Osteocyte (in vitro differentiated cells): Measurements from ENCODE around the gene TMEM44. TPM values are rescaled to one million over a fixed set of nuclear protein-coding genes. Genes with fewer than 3 reads are reported as not detected.
"Not testable (repeated sequence)": the region's sequence is repeated elsewhere in the genome, so short reads cannot be mapped to it uniquely, and the experiment has no call there.

Experiments used
- DNase-seq: peaks from one replicate; pipeline ENCODE4 v3.0.0; 2021; ENCODE audit warnings: mixed read lengths; ENCODE audit not compliant: unreplicated experiment; ENCODE audit errors: extremely low spot score
- H3K27ac Mint-ChIP-seq: one replicate; pipeline ENCODE4 v1.8.0; 2021; ENCODE audit warnings: mild to moderate bottlenecking, mixed read lengths; ENCODE audit not compliant: unreplicated experiment
- H3K27me3 Mint-ChIP-seq: one replicate; pipeline ENCODE4 v1.8.0; 2021; ENCODE audit warnings: mixed read lengths; ENCODE audit not compliant: unreplicated experiment
- H3K36me3 Mint-ChIP-seq: one replicate; pipeline ENCODE4 v1.8.0; 2021; ENCODE audit warnings: mixed read lengths; ENCODE audit not compliant: unreplicated experiment
- H3K4me1 Mint-ChIP-seq: one replicate; pipeline ENCODE4 v1.8.0; 2021; ENCODE audit warnings: mixed read lengths; ENCODE audit not compliant: unreplicated experiment
- H3K4me3 Mint-ChIP-seq: one replicate; pipeline ENCODE4 v1.8.0; 2021; ENCODE audit warnings: mild to moderate bottlenecking, moderate library complexity, mixed read lengths; ENCODE audit not compliant: unreplicated experiment
- H3K9me3 Mint-ChIP-seq: one replicate; pipeline ENCODE4 v1.8.0; 2021; ENCODE audit warnings: mixed read lengths; ENCODE audit not compliant: unreplicated experiment
- CTCF ChIP-seq: fragments of 200-600 bp; sonication (generic); IDR thresholded peaks from 2 replicates; pipeline ENCODE4 v1.5.0; 2021; ENCODE audit warnings: antibody characterized with exemption, mild to moderate bottlenecking, moderate library complexity
- total RNA-seq: library from RNA; stranded (reverse); gene quantifications from 2 replicates; pipeline ENCODE4 v1.2.1, GENCODE V29; 2021

Gene TMEM44
- total RNA-seq, 1 donor from 2014 or later = 27.9 TPM

GRCh38 chr3:194637066-194637465 is 3.8 kb upstream of the TMEM44 start:
- peak; percentile 56 for DNase-seq
- H3K4me1 Mint-ChIP-seq = peaks cover 38% of the 10 kb centered on the region
- no peaks in the 10 kb centered on the region for H3K9me3 Mint-ChIP-seq
- H3K27me3 Mint-ChIP-seq = no peaks in the 10 kb centered on the region
- H3K4me3 Mint-ChIP-seq = no peak overlapping the region
- no peak for TF ChIP-seq CTCF
- H3K36me3 Mint-ChIP-seq = peaks cover 11% of the 10 kb centered on the region
- H3K27ac Mint-ChIP-seq = no peak overlapping the region

- Mint-ChIP-seq H3K27me3 (no peaks in the 10 kb centered on the region), H3K9me3 (no peaks in the 10 kb centered on the region), H3K27ac (peak overlapping the region; percentile 44), H3K36me3 (peaks cover 12% of the 10 kb centered on the region), H3K4me1 (peaks cover 13% of the 10 kb centered on the region), H3K4me3 (peak overlapping the region; percentile 81)
- no peak for TF ChIP-seq CTCF
- DNase-seq = no peak
These were observed 340 bp downstream of the TMEM44 start for GRCh38 chr3:194632809-194633348.

GRCh38 chr3:194632226-194632808 is 902 bp downstream of the TMEM44 start:
- Mint-ChIP-seq H3K4me1 (peaks cover 11% of the 10 kb centered on the region), H3K9me3 (no peaks in the 10 kb centered on the region), H3K4me3 (peak overlapping the region; percentile 81), H3K27ac (peak overlapping the region; percentile 44), H3K36me3 (peaks cover 12% of the 10 kb centered on the region), H3K27me3 (no peaks in the 10 kb centered on the region)
- DNase-seq = no peak
- TF ChIP-seq CTCF = no peak

- Mint-ChIP-seq H3K9me3 (no peaks in the 10 kb centered on the region), H3K4me1 (peaks cover 7% of the 10 kb centered on the region), H3K27ac (peak overlapping the region; percentile 31), H3K36me3 (peaks cover 12% of the 10 kb centered on the region), H3K27me3 (no peaks in the 10 kb centered on the region), H3K4me3 (no peak overlapping the region)
- TF ChIP-seq CTCF = no peak
- no peak for DNase-seq
These were observed 1.5 kb downstream of the TMEM44 start for GRCh38 chr3:194631696-194632095.

- not testable (repeated sequence) for H3K4me3 Mint-ChIP-seq
- H3K36me3 Mint-ChIP-seq = peaks cover 18% of the 10 kb centered on the region
These were observed 2.5 kb downstream of the TMEM44 start for GRCh38 chr3:194630681-194631080.

More at GRCh38 chr3:194630681-194631080, 2.5 kb downstream of the TMEM44 start:
- H3K9me3 Mint-ChIP-seq, DNase-seq, H3K4me1 Mint-ChIP-seq, H3K27me3 Mint-ChIP-seq, H3K27ac Mint-ChIP-seq: not testable (repeated sequence)
